NCI-H774 (cell line): ENCODE results near the gene MPC1.
"Not testable (repeated sequence)": the region's sequence is repeated elsewhere in the genome, so short reads cannot be mapped to it uniquely, and the experiment has no call there.

Experiments
- DNase-seq: peaks from one replicate; lab custom pipeline; 2025; lab: John Stamatoyannopoulos, UW

Gene MPC1

DNA sequence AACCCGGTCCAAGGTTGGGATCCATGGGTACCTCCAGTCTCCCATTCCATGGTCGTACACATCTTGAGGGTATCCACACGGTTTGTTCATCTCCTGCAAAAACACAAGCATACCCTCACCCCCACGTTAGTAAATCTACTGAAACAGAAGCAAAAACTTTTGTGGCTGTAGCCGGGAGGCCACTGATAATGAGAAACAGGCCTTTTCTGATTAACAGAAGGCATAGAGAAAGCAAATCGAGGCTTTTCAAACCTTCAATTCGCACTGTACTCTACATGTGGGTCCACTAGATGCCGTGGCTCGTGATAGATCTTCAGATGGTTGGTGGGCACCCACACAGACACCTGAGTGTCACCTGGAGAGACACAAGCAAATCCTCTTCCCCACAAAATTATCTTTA lies 37.1 kb downstream of the MPC1 start:
- DNase-seq = not testable (repeated sequence)

DNA sequence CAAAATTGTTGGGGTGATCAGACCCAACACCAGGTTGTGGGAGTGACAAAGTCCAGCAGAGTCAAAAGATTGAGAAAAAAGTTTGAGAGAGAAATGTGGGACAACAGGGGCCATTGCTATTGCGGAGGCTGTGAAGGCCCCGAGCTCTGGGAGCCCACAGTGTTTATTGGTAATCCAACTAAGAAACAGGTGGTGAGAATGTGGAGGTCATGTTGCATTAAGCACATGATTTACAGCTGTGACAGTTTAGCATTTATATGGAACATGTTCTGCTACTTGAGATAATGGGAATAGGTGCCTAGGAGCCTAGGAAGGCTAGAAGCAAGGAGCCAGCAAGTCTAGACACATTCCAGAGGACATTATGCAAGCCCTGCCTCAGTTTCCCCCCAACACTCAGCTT lies 37.8 kb downstream of the MPC1 start:
- not testable (repeated sequence) for DNase-seq

- DNase-seq = no peak
Measured at GRCh38 chr6:166344240-166344639, 38.5 kb downstream of the MPC1 start.

DNA sequence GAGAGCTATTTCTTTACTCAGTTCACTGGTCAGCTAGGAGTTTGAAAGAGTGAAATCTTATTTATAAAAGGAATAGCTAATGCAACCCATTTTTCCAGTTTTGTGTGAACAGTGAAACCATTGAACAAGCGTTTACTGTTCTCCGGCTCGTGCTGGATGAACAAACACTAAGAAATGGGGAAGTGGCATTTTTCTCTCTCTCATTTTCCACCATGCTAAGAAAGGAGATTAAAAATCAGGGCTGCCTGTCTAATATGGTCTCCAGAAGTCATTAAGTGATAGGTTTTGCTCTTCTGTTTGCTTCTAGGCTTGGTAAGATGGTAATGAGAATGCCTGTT lies 39.6 kb downstream of the MPC1 start:
- no peak for DNase-seq

DNA sequence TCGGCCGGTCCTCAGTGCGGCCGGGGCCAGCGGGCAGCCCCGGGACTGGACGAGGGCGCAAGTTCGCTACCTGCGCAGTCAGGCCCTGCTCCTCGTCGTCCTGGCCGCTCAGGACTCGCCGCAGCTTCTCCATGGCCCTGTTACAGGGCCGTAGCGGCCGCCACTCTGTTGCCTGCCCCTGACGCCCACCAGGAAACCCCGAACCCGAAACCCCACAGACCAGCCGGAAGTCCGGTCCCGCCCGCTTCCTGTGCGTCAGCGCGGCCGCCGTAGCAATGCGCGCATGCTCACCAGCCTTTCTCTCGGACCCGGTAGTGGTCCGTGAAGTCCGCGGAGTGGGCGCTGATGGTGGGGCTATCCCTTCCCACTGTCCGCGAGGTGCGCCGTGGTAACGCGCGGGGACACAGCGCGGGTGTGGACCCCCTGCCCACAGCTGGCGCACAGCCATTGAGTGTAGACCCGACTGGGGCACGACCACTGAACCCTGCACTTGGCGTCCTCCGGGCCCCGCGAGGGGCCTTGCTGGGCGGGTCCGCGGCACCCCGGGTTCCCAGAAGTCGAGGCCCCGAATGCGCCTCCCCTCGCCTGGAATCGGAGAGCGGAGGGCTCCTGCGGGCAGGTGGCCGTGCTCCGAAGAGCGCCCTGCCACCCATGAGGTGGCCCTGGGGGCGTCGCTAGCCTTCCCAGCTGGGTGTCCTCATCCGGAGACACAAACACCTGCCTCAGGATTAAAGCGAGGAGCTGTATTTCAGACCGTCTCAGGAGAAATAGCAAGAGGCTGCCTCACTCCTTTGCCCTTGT lies 40.2 kb downstream of the MPC1 start, which contains the start of gene SFT2D1:
Gene SFT2D1, minus strand, starts transcription at position 197 of the 801 bp plus-strand sequence. Its CDS starts 64 bp downstream, at position 133.
- DNase-seq = peak; percentile 81

- no peak for DNase-seq
Measured at GRCh38 chr6:166341977-166342348, 40.8 kb downstream of the MPC1 start.

GRCh38 chr6:166341464-166341863 lies 41.3 kb downstream of the MPC1 start:
- no peak for DNase-seq

DNA sequence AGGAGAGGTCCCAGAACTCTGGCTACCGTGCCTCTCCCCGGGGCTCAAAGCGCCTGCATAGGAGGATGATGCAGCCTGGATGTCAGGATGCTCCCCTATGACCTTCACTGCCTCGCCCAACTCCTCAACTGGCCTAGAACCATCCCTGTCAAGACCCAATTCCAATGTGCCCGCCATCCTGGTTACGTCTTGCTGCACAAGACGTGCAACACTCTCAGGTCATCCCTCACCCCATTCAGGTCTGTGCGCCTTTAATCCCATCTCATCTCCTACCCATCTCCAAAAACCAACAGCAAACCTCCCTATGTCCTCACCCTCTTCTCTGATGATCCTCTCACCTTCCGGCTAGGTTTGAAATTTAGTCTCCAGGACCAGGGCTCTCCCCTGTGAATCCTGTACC lies 43.9 kb downstream of the MPC1 start:
- DNase-seq = no peak

DNA sequence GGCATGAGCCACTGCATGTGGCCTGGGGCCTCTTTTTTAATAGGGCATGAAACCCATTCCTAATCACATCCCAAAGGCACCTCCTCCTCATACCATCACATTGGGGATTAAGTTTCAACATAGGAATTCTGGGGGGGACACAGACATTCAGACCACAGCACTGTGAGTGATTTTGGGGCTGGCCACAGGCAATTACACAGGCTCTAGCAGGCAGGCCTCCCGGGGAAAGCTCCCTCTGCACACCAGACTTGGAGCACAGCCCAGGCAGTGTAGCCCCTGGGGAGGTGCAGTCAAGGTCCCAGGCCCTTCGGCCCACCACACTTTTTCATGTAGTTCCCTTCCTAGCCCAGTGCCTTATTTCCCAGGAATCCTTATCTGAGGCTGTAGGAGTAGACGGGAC lies 45.9 kb downstream of the MPC1 start:
- DNase-seq = no peak

GRCh38 chr6:166335378-166336302 lies 47.1 kb downstream of the MPC1 start:
- no peak for DNase-seq

DNA sequence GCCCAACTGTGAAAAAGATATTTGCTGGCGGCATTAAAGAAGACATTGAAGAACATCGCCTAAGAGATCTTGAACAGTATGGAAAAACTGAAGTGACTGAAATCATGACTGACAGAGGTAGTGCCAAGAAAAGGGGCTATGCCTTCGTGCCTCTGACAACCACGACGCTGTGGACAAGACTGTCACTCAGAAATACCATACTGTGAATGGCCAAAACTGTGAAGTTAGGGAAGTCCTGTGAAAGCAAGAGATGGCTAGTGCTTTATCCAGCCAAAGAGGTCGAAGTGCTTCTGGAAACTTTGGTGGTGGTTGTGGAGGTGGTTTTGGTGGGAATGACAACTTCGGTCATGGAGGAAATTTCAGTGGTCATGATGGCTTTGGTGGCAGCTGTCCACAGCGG lies 47.9 kb downstream of the MPC1 start:
- DNase-seq = no peak

GRCh38 chr6:166333172-166333995 lies 49.4 kb downstream of the MPC1 start:
- DNase-seq = no peak

DNA sequence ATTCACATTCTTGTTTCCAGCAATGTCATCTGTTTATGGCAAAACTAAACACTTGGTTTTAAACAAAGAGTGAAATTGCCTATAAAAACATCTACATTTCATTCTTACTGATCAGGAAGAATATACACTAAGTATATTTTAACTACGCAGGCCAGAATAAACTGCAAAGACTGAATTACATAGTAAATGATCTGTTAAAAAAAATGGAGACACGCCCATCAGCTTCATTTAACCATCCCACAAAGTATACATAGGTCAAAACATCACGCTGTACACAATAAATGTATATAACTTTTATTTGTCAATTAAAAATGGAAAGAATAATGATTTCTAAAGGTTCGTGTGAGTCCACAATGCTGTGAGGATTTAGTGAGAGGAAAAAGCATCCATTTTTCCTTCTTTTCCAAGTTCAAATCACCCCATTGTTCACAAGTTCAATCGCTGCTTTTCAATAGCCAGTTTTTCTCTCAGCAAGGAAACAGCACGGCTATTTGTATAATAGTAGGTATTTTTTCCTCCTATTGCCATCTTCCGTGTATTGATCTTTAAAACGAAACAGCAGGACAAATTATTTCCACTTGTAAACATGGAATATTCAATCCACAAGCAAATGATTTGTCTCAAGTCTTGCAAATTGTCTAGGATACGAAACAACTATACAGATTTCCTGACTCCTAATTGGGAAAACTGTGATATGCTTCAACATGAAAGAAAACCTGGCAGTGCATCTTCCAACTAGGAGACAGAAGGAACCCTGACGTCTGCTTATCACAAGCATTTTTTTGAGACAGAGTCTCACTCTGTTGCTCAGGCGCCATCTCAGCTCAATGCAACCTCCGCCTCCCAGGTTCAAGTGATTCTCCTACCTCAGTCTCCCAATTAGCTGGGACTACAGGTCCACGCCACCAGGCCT lies 51.0 kb downstream of the MPC1 start:
- DNase-seq = no peak

GRCh38 chr6:166330612-166331011 lies 52.1 kb downstream of the MPC1 start:
- no peak for DNase-seq

- no peak for DNase-seq
Measured at GRCh38 chr6:166325383-166326042, 57.2 kb downstream of the MPC1 start.

- no peak for DNase-seq
Measured at GRCh38 chr6:166323395-166323794, 59.3 kb downstream of the MPC1 start.

DNA sequence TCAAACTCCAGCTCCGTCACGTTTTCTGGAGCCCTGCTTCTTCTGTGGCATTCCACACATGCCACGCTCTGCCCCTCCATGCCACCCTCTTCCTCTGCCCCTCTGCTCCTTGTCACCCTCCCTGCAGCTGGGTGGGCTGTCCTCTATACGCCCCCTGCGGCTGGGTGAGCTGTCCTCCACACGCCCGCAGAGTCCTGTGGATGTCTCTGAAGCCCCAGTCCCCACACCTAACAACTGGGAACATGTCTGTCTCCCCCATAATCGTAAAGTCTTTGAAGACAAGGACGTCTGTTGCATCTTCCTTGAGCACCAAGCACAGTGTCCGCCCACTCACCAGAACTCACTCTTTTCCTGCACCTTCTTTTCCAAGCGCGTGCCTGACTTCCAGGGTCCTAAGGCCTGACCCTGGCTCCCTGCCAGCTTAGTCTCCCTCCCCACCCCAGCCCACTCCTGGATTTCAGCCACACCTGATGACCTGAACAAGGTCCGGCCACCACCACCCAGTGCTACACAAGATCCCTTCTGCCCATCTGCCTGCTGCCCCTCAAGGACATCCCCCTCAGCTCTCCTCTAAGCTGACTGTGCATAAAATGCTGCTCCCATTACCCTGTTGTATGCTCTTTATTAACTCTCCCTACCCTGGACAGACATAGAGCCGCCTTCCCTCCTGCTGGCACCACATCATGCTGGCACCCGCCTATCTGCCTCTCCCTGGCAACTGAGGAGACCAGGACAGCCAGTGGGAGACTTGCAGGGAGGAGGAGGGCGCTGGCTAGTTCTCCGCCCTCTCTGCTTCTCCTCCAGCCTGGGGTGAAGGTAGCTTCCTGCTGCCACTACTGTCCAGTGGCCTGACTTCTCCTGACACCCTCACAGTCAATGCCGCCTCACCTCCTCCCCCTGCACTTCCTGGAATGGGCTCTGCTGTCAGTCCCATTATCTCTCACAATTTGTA lies 63.8 kb downstream of the MPC1 start:
- DNase-seq = no peak

DNA sequence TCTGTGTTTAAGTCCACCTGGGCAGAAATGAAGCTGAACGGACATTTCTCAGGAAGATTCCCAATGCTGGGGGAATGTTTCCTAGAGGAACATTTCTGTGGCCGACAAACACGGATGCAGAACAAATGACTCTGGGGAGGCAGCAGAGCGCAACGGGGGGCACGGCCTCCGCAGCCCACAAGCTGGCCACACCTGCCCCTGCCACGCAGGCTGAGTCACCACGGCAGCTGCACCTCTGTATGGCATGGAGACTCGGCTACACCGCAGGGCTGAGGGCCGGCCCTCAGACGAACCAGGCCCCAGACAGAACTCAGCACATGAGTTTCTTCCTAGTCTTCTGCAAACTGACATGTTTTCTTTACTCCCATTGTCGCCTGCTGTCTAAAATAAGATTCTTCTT lies 64.5 kb downstream of the MPC1 start:
- DNase-seq = peak; percentile 19
